Kidney (tissue), 14 donors: Measurements from ENCODE around the gene TENM4. TPM values are rescaled to one million over a fixed set of nuclear protein-coding genes. Genes with fewer than 3 reads are reported as not detected.

Source experiments
- DNase-seq, 5 donors: peaks; one replicate each; pipeline ENCODE4 v3.0.0-alpha.2; 2013 to 2020
- FAIRE-seq: peaks from 2 replicates; lab custom pipeline; 2012; peaks lifted over from hg19 to GRCh38; lab: Jason Lieb, UNC
- H3K27ac ChIP-seq, 2 donors: one replicate each; pipeline ENCODE4 v1.7.0; 2013; ENCODE audit warnings: low read depth in 2 of 2, low read length in 2 of 2, inconsistent platforms in 1 of 2
- H3K27me3 ChIP-seq: one replicate; pipeline ENCODE4 v1.7.1; 2013; ENCODE audit warnings: low read length, inconsistent platforms; ENCODE audit not compliant: control insufficient read depth, insufficient read depth
- H3K36me3 ChIP-seq, 3 donors: one replicate each; pipeline versions ENCODE4 v1.7.0 to v1.7.1; 2013; ENCODE audit warnings: low read length in 3 of 3, control low read depth in 1 of 3, inconsistent platforms in 1 of 3; ENCODE audit not compliant: insufficient read depth in 3 of 3, control insufficient read depth in 2 of 3
- H3K4me1 ChIP-seq, 3 donors: one replicate each; pipeline versions ENCODE4 v1.7.0 to v1.7.1; 2013; ENCODE audit warnings: low read length in 3 of 3, inconsistent platforms in 1 of 3, low read depth in 1 of 3; ENCODE audit not compliant: control insufficient read depth in 2 of 3, insufficient read depth in 2 of 3
- H3K4me3 ChIP-seq, 3 donors: one replicate each; pipeline versions ENCODE4 v1.7.0 to v1.8.1; 2013; ENCODE audit warnings: low read length in 3 of 3, control low read depth in 1 of 3, inconsistent platforms in 1 of 3
- H3K9ac ChIP-seq, 3 donors: one replicate each; pipeline versions ENCODE4 v1.7.0 to v1.7.1; 2013; ENCODE audit warnings: low read length in 3 of 3, control low read depth in 1 of 3, inconsistent platforms in 1 of 3
- H3K9me3 ChIP-seq, 3 donors: one replicate each; pipeline versions ENCODE4 v1.7.0 to v1.7.1; 2013; ENCODE audit warnings: low read length in 3 of 3, control low read depth in 1 of 3, inconsistent platforms in 1 of 3; ENCODE audit not compliant: control insufficient read depth in 2 of 3, insufficient read depth in 1 of 3
- intact Hi-C: fragments of 100-400 bp; cut with DNase I; formaldehyde crosslinking; loops from one replicate; pipeline ENCODE4 v1.11.1; 2022
- polyA plus RNA-seq: library from polyadenylated mRNA; stranded (reverse); fragments of 350-450 nt; fragmentation: Illumina TruSeq; extraction: RNeasy Lipid Tissue Mini Kit (QIAGEN cat#74804); gene quantifications from one replicate; pipeline ENCODE4 v1.2.3, GENCODE V29; 2014; ENCODE audit warnings: low read depth, low replicate concordance; ENCODE audit not compliant: insufficient read depth
- total RNA-seq: library from RNA; stranded (reverse); fragmentation: NEBNext Ultra II Directional; extraction: Animal tissue kit (Norgen Biotek cat#: 25700); gene quantifications from one replicate; pipeline ENCODE4 v1.2.1, GENCODE V29; 2021
- TF ChIP-seq, protein P1 (sequence below): IDR thresholded peaks from 3 replicates; pipeline ENCODE4 v1.5.1; 2012; ENCODE audit warnings: mild to moderate bottlenecking, moderate library complexity, borderline replicate concordance; ENCODE audit not compliant: insufficient read depth; ENCODE audit errors: extremely low read depth
- donor health status: control.
- donor health status: control.
- donor health status: control.
- donor health status: control.
- donor health status: control.
- donor health status: DM: yes; HTN: yes; CAD: no.
- donor health status: Normal renal cell carcinoma (clear cell type).

The TENM4 gene
- total and polyA plus RNA-seq, 2 donors from 2014 or later = 0.34 to 31.0 TPM

DNA sequence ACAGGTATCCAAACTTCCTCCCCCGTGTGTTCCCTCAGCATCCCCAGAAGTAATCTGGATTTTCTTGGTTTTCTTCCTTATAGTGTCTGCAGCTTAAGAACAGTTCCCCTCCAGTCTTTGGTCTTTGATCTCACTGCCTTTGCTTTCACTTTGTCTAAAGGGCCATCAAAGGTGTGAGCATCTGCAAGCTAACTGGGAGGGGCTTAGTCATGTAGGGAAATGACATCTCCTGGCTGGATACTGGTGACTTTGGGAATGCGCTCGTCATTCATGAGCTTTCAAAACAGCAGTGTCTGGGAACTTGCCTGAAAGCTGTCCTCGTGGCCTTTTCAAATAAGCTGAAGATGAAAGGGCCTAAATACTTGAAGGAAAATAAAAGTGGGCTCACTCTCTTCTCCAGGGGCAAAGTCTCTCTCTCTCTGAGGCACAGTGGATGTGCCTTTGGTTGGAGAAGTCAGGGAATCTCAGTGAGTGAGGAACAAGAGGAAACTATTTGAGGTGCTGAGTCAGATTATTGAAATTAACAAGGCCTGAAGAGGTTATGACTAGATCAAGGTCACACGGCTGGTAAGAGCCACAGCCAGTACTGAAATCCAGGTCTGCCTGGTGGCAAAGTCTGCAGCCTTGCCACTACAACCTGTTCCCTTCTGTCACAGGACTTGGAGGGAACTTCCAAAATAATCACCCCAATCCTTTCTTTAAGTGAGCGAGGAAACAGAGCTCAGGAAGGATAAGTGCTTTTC lies 45.6 kb upstream of the TENM4 start:
- Histone ChIP-seq H3K36me3 (no peaks in the 10 kb centered on the region), H3K4me3 (no peak overlapping the region), H3K9ac (no peak overlapping the region), H3K27me3 (no peaks in the 10 kb centered on the region), H3K9me3 (no peaks in the 10 kb centered on the region), H3K27ac (no peak overlapping the region), H3K4me1 (no peaks in the 10 kb centered on the region)
- DNase-seq (no peak), FAIRE-seq (no peak)
- TF ChIP-seq, protein P1, sequence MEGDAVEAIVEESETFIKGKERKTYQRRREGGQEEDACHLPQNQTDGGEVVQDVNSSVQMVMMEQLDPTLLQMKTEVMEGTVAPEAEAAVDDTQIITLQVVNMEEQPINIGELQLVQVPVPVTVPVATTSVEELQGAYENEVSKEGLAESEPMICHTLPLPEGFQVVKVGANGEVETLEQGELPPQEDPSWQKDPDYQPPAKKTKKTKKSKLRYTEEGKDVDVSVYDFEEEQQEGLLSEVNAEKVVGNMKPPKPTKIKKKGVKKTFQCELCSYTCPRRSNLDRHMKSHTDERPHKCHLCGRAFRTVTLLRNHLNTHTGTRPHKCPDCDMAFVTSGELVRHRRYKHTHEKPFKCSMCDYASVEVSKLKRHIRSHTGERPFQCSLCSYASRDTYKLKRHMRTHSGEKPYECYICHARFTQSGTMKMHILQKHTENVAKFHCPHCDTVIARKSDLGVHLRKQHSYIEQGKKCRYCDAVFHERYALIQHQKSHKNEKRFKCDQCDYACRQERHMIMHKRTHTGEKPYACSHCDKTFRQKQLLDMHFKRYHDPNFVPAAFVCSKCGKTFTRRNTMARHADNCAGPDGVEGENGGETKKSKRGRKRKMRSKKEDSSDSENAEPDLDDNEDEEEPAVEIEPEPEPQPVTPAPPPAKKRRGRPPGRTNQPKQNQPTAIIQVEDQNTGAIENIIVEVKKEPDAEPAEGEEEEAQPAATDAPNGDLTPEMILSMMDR = no peak
- intact Hi-C loops = no loop called here

DNA sequence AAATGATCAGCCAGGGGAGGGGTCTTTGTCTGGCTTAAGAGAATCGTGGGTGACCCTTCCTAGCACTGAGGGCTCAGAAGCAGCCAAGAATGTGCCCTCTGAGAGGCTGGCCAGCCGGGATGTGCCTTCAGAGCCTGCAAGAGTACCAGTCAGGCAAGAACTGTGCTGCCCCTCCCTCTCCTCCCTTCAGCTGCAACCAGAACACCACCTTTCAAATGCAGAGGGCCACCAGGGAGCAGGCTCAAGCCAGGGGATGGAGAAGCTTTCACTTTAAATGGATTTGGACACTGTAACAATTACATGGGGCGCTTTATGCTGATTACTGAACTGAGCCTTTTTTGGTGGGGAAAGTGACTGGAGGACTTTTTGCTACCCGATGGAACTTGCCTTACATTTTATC lies 44.9 kb upstream of the TENM4 start:
- FAIRE-seq = no peak

DNA sequence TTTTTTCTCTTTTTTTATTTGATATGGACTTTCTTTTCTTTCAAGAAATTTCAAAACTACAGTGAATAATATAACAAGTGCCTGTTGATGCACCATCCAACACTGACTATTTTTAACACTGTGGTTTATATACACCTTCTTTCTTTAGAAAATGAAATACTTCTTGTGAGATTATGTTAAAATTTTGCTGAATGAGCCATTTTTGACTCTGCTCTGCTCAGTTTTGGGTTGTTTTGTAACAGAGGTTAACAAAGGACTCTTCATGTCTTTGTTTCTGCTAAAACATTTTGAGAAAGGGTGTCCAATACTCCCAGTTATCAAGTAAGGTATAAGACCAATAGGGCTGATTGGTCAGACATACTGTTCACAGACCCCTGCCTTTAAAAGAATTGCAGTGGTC lies 44.0 kb upstream of the TENM4 start:
- no peaks in the 10 kb centered on the region for H3K36me3 ChIP-seq
- H3K27ac ChIP-seq = no peak overlapping the region
- no peak for FAIRE-seq
- intact Hi-C loops = no loop called here
- no peak overlapping the region for H3K4me3 ChIP-seq
- DNase-seq = no peak
- H3K4me1 ChIP-seq = no peaks in the 10 kb centered on the region
- H3K27me3 ChIP-seq = no peaks in the 10 kb centered on the region
- no peak overlapping the region for H3K9ac ChIP-seq
- TF ChIP-seq, protein P1 = no peak
- H3K9me3 ChIP-seq = no peaks in the 10 kb centered on the region

More for the DNA sequence above, 44.9 kb upstream of the TENM4 start:
- H3K9me3 ChIP-seq = no peaks in the 10 kb centered on the region
- no peak overlapping the region for H3K9ac ChIP-seq
- intact Hi-C loops = no loop called here
- TF ChIP-seq, protein P1 = no peak
- H3K27me3 ChIP-seq = no peaks in the 10 kb centered on the region
- H3K36me3 ChIP-seq = no peaks in the 10 kb centered on the region
- no peak for DNase-seq
- no peaks in the 10 kb centered on the region for H3K4me1 ChIP-seq
- H3K4me3 ChIP-seq = no peak overlapping the region
- no peak overlapping the region for H3K27ac ChIP-seq

DNA sequence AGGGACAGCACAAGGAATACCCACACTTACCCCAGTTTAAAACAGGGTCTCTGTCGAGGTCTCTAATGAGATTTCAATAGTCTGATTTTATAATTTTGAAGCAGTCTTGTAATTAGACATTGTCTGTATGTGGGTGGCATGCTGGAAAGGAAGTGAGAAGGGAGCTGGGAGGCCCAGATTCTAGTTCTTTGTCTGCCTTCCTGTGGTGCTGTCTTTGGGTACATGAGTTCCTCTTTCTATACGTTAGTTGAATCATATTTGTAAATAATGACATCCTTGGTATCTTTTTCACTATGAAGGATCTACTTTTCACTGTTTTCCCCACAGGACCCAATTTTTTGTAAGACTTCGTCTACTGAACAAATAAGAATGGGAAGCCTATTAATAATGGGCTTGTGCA lies 42.0 kb upstream of the TENM4 start:
- Histone ChIP-seq H3K27me3 (no peaks in the 10 kb centered on the region), H3K36me3 (no peaks in the 10 kb centered on the region), H3K27ac (no peak overlapping the region), H3K9ac (no peak overlapping the region), H3K4me3 (no peak overlapping the region), H3K4me1 (no peaks in the 10 kb centered on the region), H3K9me3 (no peaks in the 10 kb centered on the region)
- TF ChIP-seq, protein P1 = no peak
- FAIRE-seq (no peak), DNase-seq (no peak)
- intact Hi-C loops = no loop called here
